Sciatic nerve (tissue), 2 donors: ENCODE data around the gene TSGA10. TPM values are rescaled to one million over a fixed set of nuclear protein-coding genes. Genes with fewer than 3 reads are reported as not detected.
"Not testable (repeated sequence)": the region's sequence is repeated elsewhere in the genome, so short reads cannot be mapped to it uniquely, and the experiment has no call there.

ENCODE experiments used
- ATAC-seq: fragments of 200-7000 bp; cut with Tn5 transposase; one replicate; pipeline ENCODE4 v1.9.1; 2020; ENCODE audit warnings: mild to moderate bottlenecking, moderate library complexity
- DNase-seq: peaks from one replicate; pipeline ENCODE4 v3.0.0-alpha.2; 2020; ENCODE audit warnings: low spot score
- intact Hi-C: fragments of 100-400 bp; cut with DNase I; formaldehyde crosslinking; loops from one replicate; pipeline ENCODE4 v1.14.2; 2022
- total RNA-seq: library from RNA; stranded (reverse); fragmentation: NEBNext Ultra II Directional; extraction: Animal tissue kit (Norgen Biotek cat#: 25700); gene quantifications from one replicate; pipeline ENCODE4 v1.2.1, GENCODE V29; 2021
- donor health status: DM: no; HTN: no; CAD: no.
- donor health status: DM: no; HTN: no; CAD: no.

TSGA10 gene
- total RNA-seq, 1 donor from 2014 or later: 11.0 TPM

DNA sequence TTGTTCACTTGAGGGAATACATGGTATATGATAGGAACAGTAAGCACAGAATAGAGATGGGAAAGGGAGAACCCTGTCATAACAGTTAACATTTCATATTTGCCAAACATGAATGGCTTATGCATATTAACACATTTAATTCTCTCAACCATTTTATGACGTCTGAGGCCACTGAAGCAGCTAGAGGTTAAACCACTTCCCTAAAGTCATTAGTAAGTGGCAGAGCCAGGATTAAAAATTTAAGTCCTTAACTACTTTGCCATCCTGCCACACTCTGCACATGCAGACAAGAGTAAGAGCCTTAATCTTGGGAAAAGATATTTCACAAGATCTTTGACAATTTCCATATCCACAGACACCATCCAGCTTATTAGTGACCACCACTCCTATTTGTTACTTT, 2.1 kb upstream of the TSGA10 start:
- DNase-seq (no peak), ATAC-seq (no peak)
- intact Hi-C loops: no loop called here

DNA sequence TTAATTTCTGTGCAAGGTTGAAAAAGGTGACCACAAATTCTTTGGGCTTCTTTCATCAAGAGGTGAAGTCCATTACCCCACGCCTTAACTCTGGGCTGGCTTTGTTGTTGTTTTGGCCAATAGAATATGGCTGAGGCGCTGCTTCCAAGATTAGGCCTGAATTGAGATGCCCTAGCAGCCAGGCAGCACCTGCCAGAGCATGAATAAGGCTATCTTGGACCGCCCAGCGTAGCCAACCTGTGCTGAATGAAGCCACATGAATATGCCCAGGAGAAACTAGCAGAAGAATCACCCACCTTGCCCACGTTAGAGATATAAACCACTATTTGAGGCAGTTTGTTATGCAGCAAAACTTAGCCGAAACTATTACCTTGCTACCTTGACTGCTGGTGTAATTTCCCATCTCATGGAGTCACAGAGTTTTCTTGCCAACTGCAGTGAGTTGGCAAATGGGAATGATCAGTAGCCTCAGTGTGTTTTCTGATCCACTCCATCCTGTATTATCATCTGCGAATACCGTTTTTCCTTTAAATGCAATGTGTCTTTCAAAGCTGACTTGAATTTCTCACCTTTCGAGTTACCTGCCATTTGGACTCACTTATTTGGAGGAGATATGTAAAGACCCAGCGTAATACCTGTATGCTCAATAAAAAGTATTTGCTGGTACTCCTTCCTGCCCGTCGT, 679 bp downstream of the TSGA10 start:
- ATAC-seq: peak; percentile 6
- no peak for DNase-seq
- intact Hi-C loops: no loop called here

DNA sequence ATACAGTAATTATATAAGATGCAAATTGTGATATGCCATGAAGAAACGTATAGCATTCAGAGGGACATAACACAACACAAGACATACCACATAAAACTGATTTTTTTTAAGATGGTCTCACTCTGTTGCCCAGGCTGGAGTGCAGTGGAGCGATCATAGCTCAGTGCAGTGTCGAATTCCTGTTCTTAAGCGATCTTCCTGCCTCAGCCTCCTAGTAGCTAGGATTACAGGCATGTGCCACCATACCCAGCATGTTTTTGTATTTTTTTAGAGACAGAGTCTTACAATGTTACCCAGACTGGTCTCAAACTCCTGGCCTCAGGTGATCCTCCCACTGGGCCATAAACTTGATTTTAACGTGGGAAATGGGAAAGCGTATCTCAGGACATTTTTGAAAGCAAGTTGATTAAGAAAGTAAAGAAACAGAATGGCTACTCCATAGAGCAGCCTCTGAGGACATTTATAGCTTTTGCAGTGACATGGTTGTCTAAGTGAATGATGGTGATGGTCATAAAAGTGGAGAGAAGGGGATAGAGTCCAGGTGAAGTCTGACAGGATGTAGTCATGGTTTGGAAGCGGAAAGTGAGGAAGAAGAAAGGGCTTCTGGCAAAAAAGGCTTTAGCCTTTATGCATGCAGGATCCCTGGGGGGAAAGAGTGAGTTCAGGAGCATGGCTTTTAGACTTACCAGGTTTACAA, 2.4 kb downstream of the TSGA10 start:
- intact Hi-C loops: no loop called here
- ATAC-seq: no peak
- no peak for DNase-seq

DNA sequence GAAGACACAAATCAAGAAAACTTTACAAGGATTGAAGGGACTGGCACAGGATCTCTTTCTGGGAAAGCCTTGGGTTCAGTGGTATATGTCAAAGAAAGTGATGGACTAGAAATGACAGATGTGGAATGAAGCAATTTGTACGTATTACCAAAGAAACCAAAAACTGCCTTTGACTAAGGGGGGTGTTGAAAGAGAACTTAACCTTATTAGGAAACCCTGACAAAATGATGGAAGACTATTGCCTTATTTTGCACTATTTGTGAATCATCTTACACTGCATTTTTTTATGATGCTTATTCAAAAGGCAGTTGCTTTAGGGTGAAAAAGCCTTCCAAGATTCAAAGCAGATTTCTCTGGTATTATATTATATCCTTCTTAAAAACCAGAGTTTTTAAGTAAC, 4.0 kb downstream of the TSGA10 start:
- ATAC-seq: no peak
- intact Hi-C loops: no loop called here
- no peak for DNase-seq

DNA sequence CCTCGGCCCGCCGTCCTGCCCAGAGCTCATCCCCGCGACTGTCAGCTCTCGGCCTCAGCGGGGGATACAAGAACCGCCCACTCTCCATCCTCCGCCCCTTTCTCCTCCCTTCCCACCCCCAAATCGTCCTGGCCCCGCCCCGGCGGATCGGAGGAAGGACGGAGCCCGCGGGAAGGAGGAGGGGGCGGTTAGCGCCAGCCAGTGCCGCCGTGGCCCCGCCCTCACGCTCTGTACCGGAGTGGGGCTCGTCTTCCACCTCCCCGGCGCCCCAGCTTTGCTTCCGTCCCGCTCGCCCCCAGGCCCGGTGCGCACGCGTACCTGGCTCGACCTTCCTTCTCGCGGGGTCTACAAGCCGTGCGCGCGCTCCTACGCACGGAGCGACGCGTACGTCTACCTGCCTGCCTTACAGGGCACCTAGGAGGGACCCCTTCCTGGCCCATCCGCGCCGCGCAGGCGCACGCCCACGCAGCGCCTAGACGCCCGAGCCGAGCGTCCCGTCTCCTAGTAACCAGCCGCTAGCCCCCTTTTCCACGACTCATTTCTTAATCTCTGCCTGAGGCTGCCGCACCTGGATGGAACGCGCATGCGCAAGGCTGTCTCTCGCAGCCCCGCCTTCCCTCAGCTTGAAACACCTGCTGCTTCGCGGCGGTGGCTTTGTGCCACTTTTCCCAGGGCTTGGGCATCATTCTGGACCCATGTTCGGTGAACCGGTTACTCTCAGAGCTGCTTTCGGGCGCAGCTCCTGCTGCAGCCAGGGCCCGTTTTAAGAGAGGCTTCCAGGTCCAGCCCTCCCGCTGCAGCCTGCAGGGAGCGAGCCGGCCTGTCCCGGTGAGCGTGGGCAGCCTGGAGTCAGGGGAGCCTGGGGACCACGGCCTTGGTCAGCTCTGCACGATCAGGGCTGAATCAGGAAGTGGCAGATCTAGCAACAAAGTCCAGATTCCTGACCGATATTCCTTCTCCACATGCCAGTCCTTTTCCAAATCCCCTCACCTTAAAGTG, 13.3 kb downstream of the TSGA10 start, which contains the start of gene C2orf15:
Gene C2orf15, plus strand, starts transcription at position 598 of the 999 bp plus-strand sequence. CDS start 8,852 bp downstream, outside the sequence.
- DNase-seq: peak; percentile 96
- ATAC-seq: peak; percentile 99
- intact Hi-C loops: no loop called here

DNA sequence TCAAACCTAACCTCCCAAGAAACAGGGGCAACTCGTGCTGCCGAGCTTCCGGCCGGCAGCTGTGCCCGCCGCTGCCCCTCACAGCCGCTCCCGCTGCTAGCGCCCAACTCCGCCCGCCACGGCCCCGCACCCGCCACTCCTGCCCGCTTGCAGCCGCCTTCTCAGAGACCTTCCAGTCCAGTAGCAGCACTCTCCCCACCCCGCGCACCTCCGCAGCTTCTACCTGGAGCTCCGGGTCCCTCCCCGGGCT, 14.0 kb downstream of the TSGA10 start:
- intact Hi-C loops: no loop called here
- peak; percentile 70 for ATAC-seq
- DNase-seq: no peak

DNA sequence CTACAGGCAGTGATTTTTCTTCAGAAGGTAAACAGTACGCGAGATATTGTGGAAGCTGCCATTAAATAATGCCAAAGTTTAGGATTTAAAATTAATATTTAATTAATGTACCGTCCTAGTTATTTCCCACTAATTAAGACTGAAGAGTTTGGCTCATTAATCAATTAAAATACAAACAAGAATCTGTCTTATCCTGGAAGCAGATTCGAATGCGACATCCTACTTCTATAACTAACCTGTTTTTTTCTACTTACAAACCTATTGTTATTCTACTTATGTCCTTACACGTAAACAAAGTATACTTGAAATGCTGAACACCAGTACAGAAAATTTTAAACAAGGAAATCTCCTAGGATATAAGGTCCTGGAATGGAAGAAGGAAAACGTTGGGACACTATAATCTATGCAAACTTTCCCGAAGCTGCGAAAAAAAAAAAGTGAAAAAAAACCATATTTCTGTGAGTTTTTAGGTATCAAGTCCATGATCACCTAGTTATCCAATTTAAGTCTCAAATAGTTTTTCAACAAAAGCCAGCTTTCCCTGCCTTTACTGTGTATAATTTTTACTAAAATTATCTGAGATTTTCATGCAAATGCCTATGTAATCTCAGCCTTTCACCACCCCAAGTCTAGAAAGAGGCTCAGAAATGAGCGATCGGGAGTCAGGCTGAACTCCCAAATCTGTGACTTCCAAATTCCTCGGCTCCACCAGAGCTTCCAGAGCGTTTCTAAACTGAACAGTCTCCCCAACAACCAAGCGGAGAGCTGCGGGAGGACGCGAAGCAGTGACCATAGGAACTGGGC, 14.5 kb downstream of the TSGA10 start:
- DNase-seq (no peak), ATAC-seq (no peak)
- intact Hi-C loops: no loop called here

DNA sequence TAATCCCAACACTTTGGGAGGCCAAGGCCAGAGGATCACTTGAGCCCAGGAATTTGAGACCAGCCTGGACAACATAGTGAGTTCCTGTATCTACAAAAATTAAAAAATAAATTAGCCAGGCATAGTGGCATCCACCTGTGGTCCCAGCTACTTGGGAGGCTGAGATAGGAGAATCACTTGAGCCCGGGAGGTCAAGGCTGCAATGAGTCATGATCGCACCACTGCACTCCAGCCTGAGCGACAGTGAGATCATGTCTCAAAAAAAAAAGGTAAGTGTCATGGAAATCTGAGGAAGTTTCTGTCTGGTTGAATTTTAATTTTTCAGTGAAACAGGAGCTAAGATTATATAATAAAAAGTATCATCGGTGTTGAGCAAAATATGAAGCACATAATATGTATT, 15.7 kb downstream of the TSGA10 start:
- intact Hi-C loops: no loop called here
- no peak for DNase-seq
- no peak for ATAC-seq

DNA sequence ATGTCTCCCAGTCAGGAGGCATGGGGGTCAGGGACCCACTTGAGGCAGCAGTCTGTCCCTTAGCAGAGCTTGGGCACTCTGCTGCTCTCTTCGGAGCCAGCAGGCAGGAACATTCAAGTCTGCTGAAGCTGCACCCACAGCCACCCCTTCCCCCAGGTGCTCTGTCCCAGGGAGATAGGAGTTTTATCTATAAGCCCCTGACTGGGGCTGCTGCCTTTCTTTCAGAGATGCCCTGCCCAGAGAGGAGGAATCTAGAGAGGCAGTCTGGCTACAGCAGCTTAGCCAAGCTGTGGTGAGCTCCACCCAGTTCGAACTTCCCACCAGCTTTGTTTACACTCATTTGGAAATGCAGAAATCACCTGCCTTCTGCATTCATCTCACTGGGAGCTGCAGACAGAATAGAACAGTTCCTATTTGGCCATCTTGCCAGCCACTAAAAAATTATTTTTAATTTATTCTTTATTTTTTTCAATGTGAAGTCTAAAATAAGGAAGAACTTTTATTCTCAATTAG, 19.6 kb downstream of the TSGA10 start:
- ATAC-seq, intact Hi-C loops: not testable (repeated sequence)

DNA sequence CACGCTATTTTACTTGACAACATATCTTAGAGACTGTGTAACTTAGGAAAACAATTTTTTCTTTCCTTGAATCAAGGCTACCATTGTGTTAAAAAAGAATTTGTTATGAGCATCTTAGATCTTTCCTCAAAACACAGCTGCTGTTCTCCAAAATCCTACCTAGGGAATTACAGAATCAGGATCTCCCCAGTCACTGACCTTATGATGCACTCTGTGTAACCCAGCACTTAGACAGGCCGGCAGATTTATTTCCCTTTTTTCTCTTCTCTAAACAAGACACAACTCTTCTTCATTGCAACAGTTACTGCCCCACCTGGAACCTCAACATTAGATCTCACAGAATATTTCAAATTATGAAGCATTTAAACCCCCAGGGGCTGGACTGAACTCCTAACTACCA, 26.8 kb downstream of the TSGA10 start:
- ATAC-seq: peak; percentile 90
- DNase-seq: no peak
- intact Hi-C loops: no loop called here

More for the DNA sequence above, 19.6 kb downstream of the TSGA10 start:
- not testable (repeated sequence) for DNase-seq

DNA sequence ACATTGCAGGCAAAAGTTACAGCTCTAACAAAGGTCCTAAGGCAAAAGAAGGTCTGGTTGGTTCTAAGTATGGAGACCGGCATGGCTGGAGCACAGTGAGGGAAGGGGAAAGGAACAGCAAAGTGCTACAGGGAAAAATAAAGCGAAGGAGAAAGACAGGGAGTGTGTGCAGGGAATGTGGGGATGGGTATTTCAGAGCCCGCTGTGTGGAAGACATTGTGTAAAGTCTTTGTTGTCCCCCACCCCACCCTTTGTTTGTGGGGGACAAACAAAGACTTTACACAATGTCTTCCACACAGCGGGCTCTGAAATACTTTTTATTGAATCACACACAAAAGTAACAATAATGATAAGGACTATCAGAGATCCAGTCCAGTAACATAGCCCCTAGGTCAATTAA, 42.1 kb downstream of the TSGA10 start:
- intact Hi-C loops: no loop called here
- no peak for DNase-seq
- no peak for ATAC-seq

DNA sequence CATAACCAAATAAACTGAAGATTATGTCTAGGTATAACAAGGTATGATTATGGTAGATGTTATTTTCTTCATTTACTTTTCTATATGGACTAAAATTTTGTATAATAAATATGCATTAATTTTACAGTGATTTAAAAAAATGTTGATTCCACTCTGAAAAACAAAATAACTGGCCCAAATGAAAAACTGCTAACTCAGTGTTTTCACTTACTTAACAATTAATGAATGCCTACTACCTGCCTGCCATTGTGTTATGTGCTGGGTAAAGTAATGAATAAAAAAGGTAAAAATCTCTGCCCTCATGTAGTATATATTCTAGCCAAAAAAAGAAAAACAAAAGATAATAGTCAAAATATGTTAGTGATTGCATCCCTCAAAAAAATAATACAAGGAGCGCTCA, 42.8 kb downstream of the TSGA10 start:
- intact Hi-C loops: no loop called here
- ATAC-seq (no peak), DNase-seq (no peak)

DNA sequence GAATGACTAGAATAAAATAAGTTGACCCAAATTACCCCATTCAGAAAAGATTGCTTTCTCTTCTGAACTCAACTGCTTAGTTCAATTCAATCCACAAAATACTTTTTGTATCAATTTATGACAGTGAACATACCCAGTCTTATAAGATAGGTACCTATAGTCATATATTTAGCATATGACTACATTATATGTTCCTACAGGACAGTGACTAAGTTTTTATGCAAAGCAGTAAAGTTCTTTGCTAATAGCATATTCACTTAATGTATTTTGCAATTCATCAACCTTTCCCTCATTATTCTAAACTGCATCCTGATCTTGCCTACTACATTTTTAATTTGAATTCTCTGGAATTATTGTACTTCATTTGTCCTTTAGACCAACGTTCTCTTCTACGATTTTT, 43.5 kb downstream of the TSGA10 start:
- ATAC-seq: no peak
- intact Hi-C loops: no loop called here
- no peak for DNase-seq

DNA sequence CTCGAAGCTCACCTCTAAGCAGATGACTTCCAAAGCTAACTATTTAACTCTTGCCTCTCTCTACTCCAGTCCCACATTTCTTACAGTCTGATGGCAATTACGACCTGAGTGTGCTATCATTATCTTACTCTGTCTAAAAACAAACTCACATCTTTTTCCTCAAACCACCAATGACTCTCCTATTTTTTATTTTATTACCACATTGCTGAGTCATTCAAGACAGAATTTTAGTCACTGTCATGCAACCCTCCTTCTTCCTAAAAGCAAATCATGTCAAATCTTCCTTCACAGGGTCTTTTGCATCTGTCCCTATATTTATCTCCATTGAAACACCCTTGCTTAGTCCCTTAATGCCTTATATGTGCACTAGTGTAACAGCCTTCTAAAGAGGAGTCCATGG, 47.8 kb downstream of the TSGA10 start:
- no peak for ATAC-seq
- DNase-seq: no peak

DNA sequence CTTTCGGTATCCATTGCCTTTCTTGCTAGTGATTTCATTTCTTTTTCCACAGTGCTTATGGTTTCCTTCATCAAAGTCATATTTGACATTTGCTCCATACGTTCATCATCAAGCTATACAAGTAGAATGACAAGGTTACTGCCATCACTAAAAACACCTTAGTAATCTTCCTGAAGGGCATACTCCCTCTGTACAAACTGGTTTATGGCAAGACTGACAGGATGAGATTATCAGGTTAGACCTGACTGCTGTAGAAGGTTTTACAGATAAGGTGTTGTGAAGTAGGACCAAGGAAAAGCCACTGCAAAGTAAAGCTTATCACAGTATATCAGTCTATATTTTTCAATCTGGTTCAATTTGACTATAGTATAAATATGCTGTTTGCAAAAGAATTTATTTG, 50.7 kb downstream of the TSGA10 start:
- DNase-seq (no peak), ATAC-seq (no peak)
- intact Hi-C loops: no loop called here

More for the DNA sequence above, 47.8 kb downstream of the TSGA10 start:
- intact Hi-C loops: no loop called here

DNA sequence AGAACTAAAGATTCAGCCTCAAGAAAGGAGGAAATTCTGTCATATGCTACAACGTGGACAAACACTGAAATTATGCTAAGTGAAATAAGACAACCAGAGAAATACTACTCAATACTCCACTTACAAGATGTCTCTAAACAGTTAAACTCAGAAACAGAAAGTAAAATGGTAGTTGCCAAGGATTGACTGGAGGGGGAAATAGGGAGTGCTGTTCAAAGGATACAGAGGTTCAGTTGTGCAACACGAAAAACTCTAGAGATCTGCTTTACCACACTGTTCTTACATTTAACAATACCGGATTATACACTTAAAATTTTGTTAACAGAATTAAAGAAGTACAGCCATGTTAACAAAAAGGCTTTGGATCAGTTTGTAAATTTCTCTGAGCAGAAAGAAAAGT, 53.0 kb downstream of the TSGA10 start:
- DNase-seq: no peak
- ATAC-seq: peak; percentile 92
- intact Hi-C loops: no loop called here

DNA sequence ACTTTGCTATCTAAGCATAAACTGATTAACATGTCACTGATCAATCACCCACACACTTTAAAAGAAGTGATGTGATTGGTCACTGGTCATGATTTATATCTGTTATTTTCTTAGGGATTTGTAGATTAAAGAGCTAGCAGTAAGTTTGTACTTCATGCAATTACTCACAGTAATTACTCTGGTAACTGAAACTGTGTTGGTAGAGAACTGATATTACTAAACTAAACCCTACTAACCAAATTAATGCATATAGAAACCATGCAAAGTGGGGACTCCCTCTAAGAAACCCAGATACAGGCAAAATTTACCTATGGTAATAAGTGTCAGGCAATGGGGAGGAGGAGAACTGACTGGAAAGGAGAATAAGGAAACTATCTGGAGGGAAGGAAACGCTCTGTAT, 58.0 kb downstream of the TSGA10 start:
- intact Hi-C loops: no loop called here
- DNase-seq: no peak
- ATAC-seq: no peak

DNA sequence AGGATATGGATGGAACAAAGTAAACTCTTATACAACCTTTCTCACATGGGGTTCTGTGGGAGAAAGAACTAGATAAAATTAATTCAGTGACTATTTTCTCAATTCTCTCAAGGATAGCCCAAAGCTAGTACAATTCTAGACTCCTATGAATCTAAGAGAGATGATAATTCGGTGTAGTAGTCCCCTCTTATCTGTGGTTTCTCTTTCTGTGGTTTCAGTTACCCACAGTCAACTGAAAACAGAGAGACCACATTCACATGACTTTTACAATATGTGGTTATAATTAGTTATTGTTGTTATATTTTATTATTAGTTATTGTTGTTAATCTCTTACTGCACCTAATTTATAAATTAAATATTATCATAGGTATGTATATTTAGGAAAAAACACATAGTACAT, 66.7 kb downstream of the TSGA10 start:
- DNase-seq (no peak), ATAC-seq (no peak)
- intact Hi-C loops: loop anchor here (10.0 kb wide), 1 partner anchor 227 kb away; no protein-coding TSS in a partner anchor

DNA sequence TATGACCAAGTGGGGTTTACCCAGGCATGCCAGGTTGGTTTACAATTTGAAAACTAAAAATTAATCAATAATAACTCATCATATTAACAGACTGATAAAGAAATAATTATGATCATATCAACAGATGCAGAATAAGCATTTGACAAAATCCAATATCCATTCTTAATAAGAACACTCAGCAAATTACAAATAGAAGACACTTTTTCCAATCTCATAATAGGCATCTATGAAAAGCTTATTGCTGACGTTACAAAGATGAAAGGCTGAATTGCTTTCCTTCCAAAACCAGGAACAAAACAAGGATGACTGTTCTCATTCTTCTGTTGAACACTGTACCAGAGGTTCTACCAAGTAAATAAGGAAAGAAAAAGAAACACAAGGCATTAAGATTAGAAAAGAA, 68.4 kb downstream of the TSGA10 start:
- no peak for DNase-seq
- ATAC-seq: no peak
- intact Hi-C loops: loop anchor here (10.0 kb wide), 1 partner anchor 228 kb away; no protein-coding TSS in a partner anchor
